Heart left ventricle (tissue), 16 donors: ENCODE results near the gene BUB1B. TPM values are rescaled to one million over a fixed set of nuclear protein-coding genes. Genes with fewer than 3 reads are reported as not detected.

ENCODE experiments used
- ATAC-seq, 4 donors: fragments of 200-7000 bp; cut with Tn5 transposase; one replicate each; pipeline ENCODE4 v1.9.1; 2020 to 2022; ENCODE audit warnings: moderate library complexity in 4 of 4, mild to moderate bottlenecking in 3 of 4, moderate number of reproducible peaks in 1 of 4
- DNase-seq, 5 donors: peaks; one replicate each; pipeline ENCODE4 v3.0.0-alpha.2; 2020
- H3K27ac ChIP-seq, 12 donors: fragments of 200-600 bp; sonication (generic) in 4 of 12; one replicate each; pipeline versions ENCODE4 v1.5.0 to v1.8.0; 2016 to 2022; ENCODE audit warnings: mild to moderate bottlenecking in 2 of 12
- H3K27me3 ChIP-seq, 9 donors: fragments of 200-600 bp; sonication (generic) in 2 of 9; one replicate each; pipeline versions ENCODE4 v1.5.1 to v1.8.0; 2016 to 2022; ENCODE audit warnings: mild to moderate bottlenecking in 3 of 9
- H3K36me3 ChIP-seq, 9 donors: fragments of 200-600 bp; sonication (generic) in 2 of 9; one replicate each; pipeline versions ENCODE4 v1.5.0 to v1.8.0; 2018 to 2022; ENCODE audit warnings: mild to moderate bottlenecking in 2 of 9
- H3K4me1 ChIP-seq, 12 donors: fragments of 200-600 bp; sonication (generic) in 4 of 12; one replicate each; pipeline versions ENCODE4 v1.5.0 to v1.8.0; 2016 to 2022; ENCODE audit warnings: mild to moderate bottlenecking in 3 of 12
- H3K4me3 ChIP-seq, 12 donors: fragments of 200-600 bp; sonication (generic) in 4 of 12; one replicate each; pipeline versions ENCODE4 v1.5.0 to v1.8.0; 2017 to 2022; ENCODE audit warnings: mild to moderate bottlenecking in 9 of 12, moderate library complexity in 4 of 12
- H3K9me3 ChIP-seq, 12 donors: fragments of 200-600 bp; sonication (generic) in 4 of 12; one replicate each; pipeline versions ENCODE4 v1.5.0 to v1.8.0; 2016 to 2022; ENCODE audit warnings: mild to moderate bottlenecking in 1 of 12
- CTCF ChIP-seq, 12 donors: fragments of 200-600 bp; sonication (generic) in 4 of 12; IDR thresholded peaks; one replicate each; pipeline versions ENCODE4 v1.5.0 to v1.8.0; 2018 to 2022; ENCODE audit warnings: antibody characterized with exemption in 12 of 12, mild to moderate bottlenecking in 5 of 12
- POLR2A ChIP-seq, 2 donors: fragments of 450-650 bp; IDR thresholded peaks; one replicate each; pipeline ENCODE4 v1.6.1; 2017; ENCODE audit warnings: antibody characterized with exemption in 2 of 2, mild to moderate bottlenecking in 2 of 2, moderate library complexity in 2 of 2
- WGBS, 4 donors: extraction: QIAGEN DNeasy Blood & Tissue Kit in 2 of 4; methylation state at CpG; one replicate each; pipeline versions ENCODE4 v1.1.5 to v1.1.7; 2013 to 2018; 5-methylcytosine and 5-hydroxymethylcytosine counted together
- intact Hi-C, 10 donors: fragments of 100-400 bp; cut with DNase I; formaldehyde crosslinking; loops; one replicate each; pipeline versions ENCODE4 v1.11.1 to v1.14.2; 2022
- polyA plus RNA-seq, 2 donors: library from polyadenylated mRNA; stranded (reverse); fragments of 200-250 nt; gene quantifications; one replicate each; pipeline ENCODE4 v1.2.3, GENCODE V29; 2013
- total RNA-seq, 9 donors: library from RNA; depleted of rRNA in 2 of 9; stranded (reverse); fragments of >200 nt in 2 of 9; fragmentation: NEBNext Ultra II Directional in 3 of 9; extraction: Animal tissue kit (Norgen Biotek cat#: 25700) in 3 of 9; gene quantifications; one replicate each; pipeline versions ENCODE4 v1.1.0 to v1.2.4, GENCODE V29; 2016 to 2023
- donor health status: ischemic (EF 13 %, LVEDD 7.1; RV severe dilation, severe dysfunction).
- donor health status: healthy with polysubstance abuse.
- donor health status: DM: no; HTN: yes; CAD: no.
- donor health status: DM: no; HTN: no; CAD: no.
- donor health status: ischemic (EF 25% LVEDD 6.9; RV normal size, moderate dysfunction).
- donor health status: ischemic (EF 25% LVEDD 5.7; RV mildly dilated, moderate dysfunction).
- donor health status: healthy.
- donor health status: DM: yes; HTN: yes; CAD: no.
- donor health status: ischemic (EF 35%, LVEDD 5.7; RV mildly dilated, moderate dysfunction).
- donor health status: nonischemic (EF 11% LVEDD 7.7; RV severe dilation, severe dysfunction).
- donor health status: DM: yes; HTN: yes; CAD: no.
- donor health status: PGD.
- donor health status: ischemic (EF 29% LVEDD 5.4; RV normal size, mild dysfunction).
- donor health status: nonischemic (EF 23%, LVEDD 6.1; RV moderate dilation, normal function).

The BUB1B gene
- total and polyA plus RNA-seq, 11 donors, result 0.11 to 6.4 (median 0.76) TPM; not detected in 1

GRCh38 chr15:40128766-40129660 lies 31.9 kb upstream of the BUB1B start:
- DNase-seq (no peak), ATAC-seq (no peak)
- WGBS, 4 donors, result 76 to 87% (median 80%) methylated on average over 27 of the region's 27 CpGs
- H3K4me3 ChIP-seq, result no peak overlapping the region
- H3K27ac ChIP-seq, result no peak overlapping the region
- H3K36me3 ChIP-seq, result no peaks in the 10 kb centered on the region
- no peaks in the 10 kb centered on the region for H3K9me3 ChIP-seq
- TF ChIP-seq POLR2A (IDR thresholded peaks at IDR 0.05) (no peak), CTCF (IDR thresholded peaks at IDR 0.05) (no peak)
- H3K27me3 ChIP-seq, result peaks cover 0 to 24% (median 0%) of the 10 kb centered on the region in 9 donors
- no peaks in the 10 kb centered on the region for H3K4me1 ChIP-seq
- intact Hi-C loops, result no loop called here

- WGBS, 4 donors, result 81 to 89% (median 83%) methylated on average over 5 of the region's 5 CpGs
- TF ChIP-seq CTCF (IDR thresholded peaks at IDR 0.05) (no peak), POLR2A (IDR thresholded peaks at IDR 0.05) (no peak)
- Histone ChIP-seq H3K4me3 (no peak overlapping the region), H3K27me3 (peaks cover 0 to 24% (median 0%) of the 10 kb centered on the region in 9 donors), H3K4me1 (no peaks in the 10 kb centered on the region), H3K36me3 (no peaks in the 10 kb centered on the region), H3K9me3 (no peaks in the 10 kb centered on the region), H3K27ac (no peak overlapping the region)
- intact Hi-C loops, result no loop called here
- DNase-seq, result no peak
- ATAC-seq, result no peak
Observed at GRCh38 chr15:40130118-40130517, 30.8 kb upstream of the BUB1B start.

- intact Hi-C loops, result no loop called here
- H3K4me3 ChIP-seq, result no peak overlapping the region
Observed at GRCh38 chr15:40130799-40131502, 29.9 kb upstream of the BUB1B start.

More at GRCh38 chr15:40130799-40131502, 29.9 kb upstream of the BUB1B start:
- H3K27ac ChIP-seq, result no peak overlapping the region
- no peak for ATAC-seq
- peaks cover 0 to 24% (median 0%) of the 10 kb centered on the region in 9 donors for H3K27me3 ChIP-seq
- 86 to 90% (median 89%) methylated on average over 19 of the region's 19 CpGs for WGBS, 4 donors
- no peaks in the 10 kb centered on the region for H3K4me1 ChIP-seq
- H3K9me3 ChIP-seq, result no peaks in the 10 kb centered on the region
- TF ChIP-seq POLR2A (IDR thresholded peaks at IDR 0.05), result no peak
- no peak for TF ChIP-seq CTCF (IDR thresholded peaks at IDR 0.05)
- H3K36me3 ChIP-seq, result no peaks in the 10 kb centered on the region
- no peak for DNase-seq
